ENCODE measurements around the gene WNT8A.

Gene WNT8A

DNA sequence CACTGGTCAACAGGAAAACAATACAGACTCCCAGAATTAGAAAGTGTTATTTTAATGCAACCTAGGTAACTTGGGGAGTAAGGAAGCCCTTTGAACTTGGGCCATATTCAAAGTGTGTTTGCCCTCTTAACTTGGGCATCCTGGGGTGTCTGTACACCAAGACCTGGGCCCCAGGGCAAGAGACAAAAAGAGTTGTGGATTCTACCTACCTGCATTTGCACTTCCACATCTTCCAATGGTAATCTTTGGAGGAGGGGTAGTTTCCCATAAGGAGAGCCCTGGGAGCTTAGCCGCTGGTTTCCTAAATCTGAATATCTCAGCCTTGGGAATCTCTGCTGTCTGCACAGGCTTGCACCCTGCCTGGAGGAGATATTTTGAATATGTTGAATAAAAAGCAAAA, 8.5 kb downstream of the WNT8A start:
- no peak for DNase-seq

DNA sequence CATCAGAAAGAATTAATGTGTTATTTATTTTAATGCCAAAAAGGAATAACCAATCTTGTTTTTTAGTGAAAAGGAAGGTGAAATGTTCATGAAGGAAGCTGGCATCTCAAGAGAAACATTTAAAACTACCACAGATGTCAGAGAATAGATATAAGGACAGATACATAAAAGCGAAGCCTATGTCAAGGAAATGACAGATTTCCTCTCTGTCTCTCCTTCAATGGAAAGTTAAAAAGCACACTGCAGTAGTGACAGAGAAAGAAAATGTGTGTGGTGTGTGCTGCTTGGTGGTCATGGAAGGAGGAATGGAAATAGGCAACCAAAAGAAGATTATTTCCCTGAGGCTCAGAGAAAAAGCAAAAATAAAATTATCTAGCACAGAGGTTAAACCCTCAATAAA, 9.2 kb downstream of the WNT8A start:
- DNase-seq, result no peak

DNA sequence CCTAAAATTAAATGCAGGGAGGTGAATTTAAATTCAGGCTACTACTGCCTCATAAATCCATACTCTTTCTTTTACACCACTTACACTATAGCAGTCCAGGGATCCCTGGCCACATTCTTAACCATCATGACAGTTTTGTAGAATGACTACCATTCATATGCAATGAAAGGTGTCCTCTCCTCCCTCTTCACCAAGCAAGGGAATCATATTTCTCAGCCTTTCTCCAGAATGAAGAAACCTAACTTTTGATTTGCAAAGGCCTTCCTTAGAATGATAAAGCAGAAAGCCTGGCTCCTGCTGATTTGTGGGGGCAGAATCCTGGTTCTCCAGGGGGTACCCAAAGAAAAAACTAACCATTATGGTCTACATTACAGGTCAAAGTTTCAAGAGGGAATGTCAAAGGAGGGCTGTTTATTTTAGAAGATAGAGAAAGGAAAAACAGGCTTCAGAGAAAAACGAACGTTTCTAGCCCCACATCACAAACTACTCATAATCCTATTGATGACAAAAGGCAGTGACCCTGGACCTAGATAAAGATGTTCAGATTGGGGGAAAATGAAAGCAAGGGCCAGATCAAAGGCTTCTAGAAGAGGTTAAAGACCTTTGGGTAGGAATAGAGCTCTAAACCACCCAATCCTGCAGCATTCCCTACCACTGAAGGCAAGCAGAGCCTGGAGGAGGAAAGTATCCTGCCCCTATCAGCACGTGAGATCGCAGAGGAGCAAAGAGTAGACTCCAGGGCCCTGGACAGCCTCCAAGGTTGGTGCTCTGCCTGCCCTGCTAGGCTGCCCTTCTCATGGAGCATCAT, 11.5 kb downstream of the WNT8A start:
- DNase-seq, result no peak

DNA sequence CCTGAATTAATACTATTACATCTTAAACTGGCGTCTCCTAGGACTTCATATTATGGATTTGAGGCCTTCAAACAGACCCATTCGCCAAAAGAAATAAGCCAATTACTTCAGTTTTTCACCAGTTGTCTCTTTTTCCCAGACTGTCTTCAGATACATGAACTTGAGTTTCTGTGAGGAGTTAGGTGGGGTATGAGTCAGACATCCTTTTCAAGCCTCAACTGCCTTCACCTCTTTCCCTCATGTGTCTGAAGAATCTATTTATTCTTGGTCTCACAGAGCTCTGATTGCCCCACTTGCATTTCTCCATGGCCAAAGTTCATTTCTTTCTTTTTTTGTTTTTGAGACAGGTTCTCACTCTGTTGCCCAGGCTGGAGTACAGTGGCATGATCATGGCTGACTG, 12.5 kb downstream of the WNT8A start:
- DNase-seq, result no peak

DNA sequence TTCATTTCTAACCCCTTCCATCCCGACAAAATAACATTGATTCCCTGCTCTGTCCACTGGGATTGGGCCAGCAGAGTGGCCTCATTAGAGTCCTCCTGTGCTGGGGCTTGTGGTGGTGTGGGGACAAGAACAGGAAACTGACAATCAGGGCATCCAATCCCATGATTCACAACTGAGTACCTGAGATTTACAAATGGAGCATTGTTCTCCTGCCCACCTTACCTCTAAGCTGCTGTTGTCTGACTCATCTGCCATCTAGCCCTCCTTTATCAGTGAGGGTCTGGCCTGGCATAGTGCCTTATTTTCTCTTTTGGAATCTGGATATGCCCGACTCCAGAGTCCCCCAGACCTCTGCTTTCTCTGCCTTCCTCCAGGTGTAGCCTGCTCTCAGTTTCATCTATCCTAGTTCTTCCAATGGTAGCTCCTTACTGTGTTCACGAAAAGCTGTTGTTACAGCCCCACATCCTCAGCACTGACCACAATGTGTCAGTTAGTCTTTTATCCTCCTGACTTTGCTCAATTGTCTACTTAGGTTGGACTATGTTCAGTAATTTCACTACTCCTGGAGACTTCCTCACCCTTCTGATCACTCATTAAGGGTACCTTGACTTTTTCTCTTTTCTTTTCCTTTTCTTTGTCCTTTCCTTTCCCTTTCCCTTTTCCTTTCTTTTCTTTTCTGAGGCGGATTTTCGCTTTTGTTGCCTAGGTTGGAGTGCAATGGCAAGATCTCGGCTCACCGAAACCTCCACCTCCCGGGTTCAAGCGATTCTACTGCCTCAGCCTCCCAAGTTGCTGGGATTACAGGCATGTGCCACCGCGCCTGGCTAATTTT, 13.4 kb downstream of the WNT8A start:
- DNase-seq, result no peak

DNA sequence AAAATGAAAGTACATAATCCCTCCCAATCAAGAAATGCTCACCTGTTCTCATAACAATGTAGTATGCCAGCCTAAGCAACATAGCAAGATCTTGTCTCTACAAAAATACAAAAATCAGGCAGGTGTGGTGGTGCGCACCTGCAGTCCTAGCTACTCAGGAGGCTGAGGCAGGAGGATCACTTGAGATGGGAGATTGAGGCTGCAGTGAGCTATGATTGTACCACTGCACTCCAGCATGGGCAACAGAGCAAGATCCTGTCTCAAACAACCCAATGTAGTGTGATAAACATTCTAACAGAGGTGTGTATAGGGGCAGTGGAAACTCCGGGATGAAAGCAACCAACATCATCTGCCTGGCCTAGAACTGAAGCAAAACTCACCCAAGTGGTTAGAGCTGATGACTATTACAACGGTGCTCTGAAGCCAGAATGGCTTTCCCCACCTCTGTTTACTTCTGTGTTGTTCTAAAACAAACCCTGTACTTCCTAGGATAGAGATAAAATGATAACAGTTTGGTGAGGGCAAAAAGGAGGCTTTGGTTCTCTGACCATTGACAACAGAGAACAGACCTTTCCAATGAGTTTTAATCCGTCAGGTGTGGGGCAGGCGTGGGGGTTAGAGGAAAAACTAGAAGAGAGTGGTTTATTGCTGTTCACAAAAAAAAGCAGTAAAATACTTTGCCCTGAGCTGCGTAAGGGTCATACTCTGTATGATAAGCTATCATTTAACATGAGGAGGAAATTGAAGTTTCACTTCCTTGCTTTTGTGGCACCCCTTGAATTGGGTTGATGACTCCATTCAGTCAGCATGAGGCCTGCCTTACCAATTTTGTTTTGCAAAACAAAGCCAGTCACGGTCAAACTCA, 18.9 kb downstream of the WNT8A start:
- no peak for DNase-seq

DNA sequence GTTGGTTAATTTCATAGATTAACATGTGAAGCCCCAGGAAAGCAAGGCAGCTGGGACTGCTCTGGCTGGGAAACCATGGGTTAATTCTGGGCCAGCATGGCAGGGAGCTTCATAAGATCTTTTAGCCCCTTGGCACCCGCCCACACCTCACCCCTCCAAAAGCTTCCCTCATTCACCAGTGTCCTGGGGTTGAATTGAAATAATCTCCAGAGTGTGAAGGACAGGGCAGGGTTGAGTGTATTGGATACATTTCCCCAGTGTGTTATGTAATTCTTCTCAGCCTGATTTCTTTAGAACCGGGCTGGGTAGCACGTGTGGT, 19.4 kb downstream of the WNT8A start:
- no peak for DNase-seq

DNA sequence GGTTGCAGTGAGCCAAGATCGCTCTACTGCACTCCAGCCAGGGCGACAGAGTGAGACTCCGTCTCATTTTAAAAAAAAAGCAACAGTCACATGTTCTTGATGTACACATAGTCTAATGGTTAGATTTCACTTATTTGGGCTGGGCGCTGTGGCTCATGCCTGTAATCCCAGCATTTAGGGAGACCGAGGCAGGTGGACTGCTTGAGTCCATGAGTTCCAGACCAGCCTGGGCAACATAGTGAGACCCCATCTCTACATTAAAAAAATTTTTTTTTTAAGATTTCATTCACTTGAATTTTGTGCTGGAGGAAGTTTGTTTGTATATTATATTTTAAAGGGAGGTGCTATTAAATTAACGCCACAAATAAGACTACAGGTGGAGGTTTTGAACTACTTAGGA, 21.9 kb downstream of the WNT8A start:
- no peak for DNase-seq

DNA sequence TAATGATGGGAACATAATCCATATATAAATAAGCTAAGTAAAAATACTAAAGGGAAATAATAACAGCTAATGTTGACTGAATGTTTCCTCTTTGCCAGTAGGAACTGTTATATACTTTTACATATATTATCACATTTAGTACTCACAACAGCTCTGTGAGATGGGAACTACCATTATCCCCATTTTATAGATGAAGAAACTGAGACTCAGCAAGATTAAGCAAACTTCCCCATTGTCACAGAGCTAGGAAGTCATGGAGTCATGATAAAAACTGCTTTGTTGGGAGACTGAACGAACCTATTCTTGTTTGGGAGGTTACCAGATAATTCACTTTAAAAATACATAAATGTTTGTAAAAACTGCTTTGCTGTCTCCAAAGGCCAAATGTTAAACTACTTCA, 23.4 kb downstream of the WNT8A start:
- DNase-seq, result no peak

DNA sequence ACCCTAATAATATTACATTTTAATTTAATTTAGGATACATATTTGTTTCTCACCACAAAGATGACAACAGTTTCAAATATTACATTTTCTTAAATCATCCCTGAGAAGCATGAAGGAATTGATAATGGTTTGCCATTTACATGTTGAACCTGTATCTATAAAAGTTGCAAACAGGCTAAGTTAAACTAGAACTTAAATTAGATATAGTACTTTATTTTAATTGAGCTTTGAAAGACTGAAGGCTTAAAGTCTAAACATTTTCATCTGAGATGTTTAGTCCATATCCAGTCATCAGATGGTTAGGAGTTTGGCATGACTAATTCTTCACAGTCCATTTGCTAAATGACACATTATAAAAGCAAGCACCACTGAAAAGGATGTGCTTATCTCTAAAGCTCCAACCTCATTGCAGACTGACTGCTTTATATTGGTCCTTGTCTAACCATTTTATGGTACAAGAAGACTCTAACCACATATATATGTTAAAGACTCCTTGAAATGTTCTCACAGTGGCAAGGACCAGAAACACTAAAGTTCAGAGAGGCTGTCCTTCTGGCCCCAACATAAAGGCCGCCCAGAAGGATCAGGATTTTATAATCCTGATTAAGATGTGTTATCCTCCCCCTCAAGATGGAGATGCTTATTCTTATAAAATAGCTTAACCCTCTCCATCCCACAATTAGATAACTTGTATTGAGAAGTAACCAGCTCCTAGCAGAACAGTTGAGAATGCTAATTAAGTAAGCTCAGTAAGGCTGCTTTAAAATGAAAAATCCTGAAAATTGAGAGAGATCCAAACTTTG, 25.8 kb downstream of the WNT8A start:
- DNase-seq, result no peak

DNA sequence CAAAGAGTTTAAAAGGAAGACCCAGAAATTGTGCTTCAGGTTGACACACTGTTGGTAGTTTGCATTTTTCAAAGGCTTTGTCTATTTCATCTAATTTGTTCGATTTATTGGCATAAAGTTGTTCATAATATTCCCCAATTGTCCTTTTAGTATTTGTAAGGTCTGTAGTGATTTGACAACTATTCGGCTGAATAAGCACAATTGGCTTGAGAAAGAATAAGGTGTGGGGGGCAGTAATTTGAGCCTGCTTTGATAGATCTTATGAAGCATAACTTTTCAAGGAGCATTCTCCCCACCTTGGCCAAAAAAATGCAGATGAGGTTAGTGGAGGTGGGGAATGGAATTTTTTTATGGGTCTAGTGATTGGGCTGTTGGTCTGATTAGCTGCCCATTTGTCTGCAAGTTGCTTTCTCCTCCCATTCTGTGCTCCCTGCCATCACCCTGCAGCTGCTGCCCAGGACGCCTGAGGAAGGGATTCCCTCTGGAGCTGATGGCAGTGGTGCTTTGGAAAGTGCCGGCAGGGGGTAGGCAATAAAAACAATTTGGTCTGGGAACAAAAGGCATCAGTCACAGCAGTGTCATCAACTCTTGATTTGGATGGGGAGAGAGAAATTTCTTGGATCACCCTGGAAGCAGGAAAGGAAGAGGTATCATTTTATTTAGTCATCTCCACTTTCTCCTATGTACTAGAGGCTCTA, 26.6 kb downstream of the WNT8A start:
- DNase-seq, result no peak

DNA sequence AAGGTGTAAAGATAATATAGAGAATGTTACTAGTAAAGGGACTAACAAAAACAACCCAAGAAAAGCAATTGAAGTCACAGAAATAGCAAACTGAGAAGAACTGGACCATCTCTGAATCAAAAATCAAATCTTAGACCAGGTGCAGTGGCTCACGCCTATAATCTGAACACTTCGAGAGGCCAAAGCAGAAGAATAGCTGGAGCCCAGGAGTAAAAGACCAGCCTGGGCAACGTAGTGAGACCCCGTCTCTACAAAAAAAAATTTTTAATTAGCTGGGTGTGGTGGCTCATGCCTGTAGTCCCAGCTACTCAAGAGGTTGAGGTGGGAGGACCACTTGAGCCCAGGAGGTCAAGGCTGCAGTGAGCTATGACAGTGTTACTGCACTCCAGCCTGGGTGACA, 27.3 kb downstream of the WNT8A start:
- no peak for DNase-seq

DNA sequence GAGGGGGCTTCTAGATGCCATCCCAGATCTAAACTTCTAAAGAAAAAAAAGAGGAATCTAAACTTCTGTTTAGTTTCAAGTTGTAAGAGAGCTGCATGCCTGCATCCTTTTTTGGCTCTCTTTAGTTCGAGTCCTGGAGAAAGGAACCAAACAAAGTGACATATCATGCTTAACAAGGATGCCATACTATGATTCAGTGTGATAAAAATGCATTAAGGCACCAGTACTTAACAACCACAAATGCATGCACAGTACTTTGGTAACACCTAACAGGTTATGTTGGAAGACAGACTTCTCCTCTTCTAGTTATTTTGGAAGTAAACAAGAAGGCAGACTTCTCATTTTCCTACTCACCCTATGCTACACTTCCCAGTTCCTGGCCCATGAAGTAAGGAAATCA, 28.1 kb downstream of the WNT8A start:
- DNase-seq, result no peak

DNA sequence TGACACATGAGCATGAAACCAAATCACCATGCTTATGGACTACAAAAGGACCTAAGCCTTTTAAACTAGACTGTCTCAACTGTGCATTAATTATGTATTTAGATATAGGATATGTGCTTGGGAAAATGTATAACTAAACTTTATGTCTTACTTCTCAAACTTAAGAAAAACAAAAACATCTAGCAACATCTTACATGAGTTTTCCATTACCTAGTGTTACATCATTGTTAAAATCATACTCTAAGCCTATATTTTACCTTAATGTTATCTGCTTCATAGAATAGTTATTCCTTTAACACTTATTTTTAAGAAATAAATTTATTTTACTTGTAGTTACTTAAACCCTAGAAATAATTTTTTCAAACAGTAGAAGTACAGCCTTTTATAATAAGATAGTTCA, 31.4 kb downstream of the WNT8A start:
- DNase-seq, result no peak

DNA sequence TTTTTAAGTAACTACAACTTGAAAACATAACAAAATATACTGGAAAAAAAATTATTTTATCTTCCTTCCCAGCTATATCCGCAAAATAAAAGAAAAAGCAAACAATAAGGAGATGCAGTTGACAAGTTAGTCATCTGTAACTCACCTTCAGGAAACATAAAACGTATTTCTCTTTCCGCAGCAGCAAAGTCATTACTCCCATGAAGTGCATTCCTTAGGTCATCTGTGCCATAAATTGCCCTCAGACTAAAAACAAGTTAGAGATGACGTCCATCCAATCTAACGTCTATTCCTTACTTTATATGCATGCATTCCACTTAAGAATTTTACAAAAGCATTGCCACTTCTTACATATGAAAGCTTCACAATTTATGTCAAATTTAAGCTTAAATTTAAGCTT, 44.5 kb downstream of the WNT8A start:
- DNase-seq, result no peak

DNA sequence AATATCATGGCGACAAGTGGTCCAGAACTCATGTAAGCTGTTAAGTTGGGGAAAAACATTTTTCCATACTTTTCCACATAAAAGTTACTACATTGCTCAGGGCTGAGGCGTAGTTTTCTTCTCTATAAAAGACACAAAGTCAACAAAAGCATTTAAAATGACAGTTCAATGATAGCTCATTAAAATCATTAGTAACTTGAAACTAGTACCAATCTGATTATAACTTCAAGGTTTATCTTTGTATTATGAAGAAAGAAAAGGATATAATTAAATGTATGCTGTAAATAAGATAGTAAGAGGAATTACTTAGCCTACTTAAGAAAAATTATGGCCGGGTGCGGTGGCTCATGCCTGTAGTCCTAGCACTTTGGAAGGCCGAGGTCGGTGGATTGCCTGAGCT, 45.5 kb downstream of the WNT8A start:
- no peak for DNase-seq

DNA sequence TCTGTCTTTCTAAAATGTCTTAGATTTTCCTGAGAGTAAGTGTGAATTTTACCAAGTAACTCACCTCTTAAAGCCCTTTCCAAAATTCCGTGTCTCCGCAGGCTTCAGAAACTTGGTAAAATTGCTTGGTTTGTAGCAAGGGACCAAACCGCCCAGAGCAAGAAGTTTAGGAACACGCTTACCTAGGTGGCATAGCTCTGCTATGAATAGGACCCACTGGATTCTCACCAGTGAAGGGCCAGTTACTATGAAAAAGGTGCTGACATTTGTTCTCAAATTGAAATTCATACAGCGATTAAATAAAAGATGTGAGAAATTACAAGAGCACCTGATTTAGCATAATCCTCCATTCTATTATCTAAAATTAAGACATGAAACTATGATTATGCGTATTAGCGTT, 48.7 kb downstream of the WNT8A start:
- DNase-seq, result no peak

DNA sequence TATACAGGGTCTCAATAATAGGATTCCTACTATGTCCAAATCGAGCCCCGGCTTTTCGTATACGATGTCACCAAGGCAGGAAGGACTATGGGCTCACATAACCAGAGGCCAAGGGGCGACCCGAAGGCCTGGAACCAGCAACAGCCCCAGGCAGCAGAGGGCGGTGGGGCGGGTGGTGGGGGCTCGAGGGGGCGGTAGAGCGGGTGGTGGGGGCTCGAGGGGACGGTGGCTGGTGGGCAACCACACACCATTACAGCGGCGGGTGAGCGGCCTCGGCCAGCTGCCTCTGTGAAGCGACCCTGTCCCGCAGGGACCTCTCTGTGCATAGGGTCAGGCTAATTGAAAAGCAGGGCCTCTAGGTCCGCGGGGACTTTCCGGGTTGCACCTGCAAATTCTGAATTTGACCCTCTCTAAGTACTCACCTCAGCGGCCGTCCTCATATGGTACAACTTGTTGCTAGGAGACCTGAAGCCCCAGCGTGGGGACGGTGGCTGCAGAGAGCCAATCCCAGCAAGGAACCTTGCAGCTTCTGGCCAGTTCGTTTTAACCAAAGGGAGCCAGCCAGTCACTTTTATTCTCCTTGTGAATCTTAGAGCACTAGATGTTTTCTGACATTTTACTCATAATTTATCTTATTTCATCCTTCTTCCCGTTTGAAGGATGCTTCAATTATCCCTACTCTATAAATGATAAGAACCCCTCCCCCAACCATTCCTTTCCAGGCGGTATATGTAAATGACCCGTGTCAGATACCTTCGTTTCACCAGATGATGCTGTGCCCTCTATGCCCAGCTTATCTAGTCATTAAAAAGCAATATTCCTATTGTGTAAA, 55.3 kb downstream of the WNT8A start, which contains the start of gene NME5:
Gene NME5 (minus strand): TSS at position 480 of the 832 bp plus-strand sequence. CDS start 648 bp downstream, outside the sequence.
- DNase-seq, result no peak

DNA sequence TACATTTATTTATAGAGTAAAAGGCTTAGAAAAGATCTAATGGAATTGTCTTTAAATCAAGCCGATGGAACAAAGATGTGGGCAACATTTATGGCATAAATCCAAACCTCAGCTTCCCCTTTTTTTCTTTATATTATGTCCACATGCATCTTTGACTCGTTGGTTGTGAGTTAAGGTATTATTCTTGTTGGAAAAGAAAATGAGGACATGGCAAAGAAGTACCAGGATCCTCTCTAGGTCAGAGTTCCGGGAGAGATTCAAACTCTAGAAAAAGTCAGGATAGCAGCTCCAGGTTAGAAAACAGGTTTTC, 55.9 kb downstream of the WNT8A start:
- no peak for DNase-seq

DNA sequence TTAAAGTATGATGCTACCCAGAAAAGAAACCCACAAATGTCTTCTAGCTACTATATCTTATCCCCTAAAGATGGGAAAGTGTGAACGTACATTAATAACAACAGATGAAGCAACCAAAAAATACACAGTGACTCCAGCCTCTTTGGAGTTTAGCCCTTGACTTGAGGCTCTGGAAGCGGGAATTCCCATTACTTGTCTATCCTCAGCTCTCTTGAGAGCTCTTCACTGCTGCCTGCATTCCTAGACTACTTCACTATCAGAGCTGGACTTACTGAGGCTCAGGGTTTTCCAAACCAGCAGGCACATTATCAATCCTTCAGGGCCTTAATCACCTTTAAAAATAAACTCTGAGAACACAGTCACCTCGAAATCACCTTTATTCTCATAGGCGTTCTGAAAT, 56.4 kb downstream of the WNT8A start:
- no peak for DNase-seq
